HuH-7 (cell line): Measurements from ENCODE around the gene VAV3.
"Not testable (repeated sequence)": the region's sequence is repeated elsewhere in the genome, so short reads cannot be mapped to it uniquely, and the experiment has no call there.

Experiments
- DNase-seq: peaks from one replicate; pipeline ENCODE4 v3.0.0; 2011; ENCODE audit warnings: low spot score

VAV3 gene

DNA sequence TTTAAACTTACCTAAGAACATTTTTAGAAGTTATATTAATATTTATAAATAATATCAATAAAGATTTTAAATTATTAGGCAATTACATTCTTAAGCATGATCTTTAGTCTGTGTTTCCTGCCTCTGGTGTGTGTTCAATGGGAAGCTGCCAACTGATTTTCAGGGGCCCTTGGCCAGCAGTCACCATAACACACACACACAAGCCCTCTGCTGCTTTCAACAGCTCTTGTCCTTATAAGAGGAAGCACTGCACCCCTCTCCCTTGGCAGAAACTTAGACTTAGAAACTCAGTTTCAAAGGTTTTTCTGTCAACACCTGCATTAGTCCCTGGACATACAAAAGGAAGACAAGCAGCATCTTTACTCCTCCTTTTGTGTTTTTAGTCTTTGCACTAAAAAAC is 81.4 kb downstream of the VAV3 start:
- no peak for DNase-seq

DNA sequence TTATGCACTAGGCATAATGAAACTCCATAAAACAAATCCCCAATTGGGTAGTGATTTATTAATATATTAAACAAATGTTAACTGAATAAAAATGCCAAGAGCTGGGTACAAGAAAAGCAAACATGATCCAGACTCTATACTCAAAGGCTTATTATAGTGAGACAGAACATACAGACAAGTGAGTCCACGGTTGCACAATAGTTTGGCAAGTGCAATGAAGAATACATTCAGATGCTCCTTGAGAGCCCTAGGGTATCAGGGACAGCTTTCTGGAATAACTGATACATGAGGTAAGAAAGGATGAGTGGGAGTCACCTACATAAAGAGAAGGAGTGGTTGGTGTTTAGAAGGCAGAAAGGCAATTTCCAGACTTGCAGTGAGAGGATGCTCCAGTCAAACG is 85.1 kb downstream of the VAV3 start:
- DNase-seq, result no peak

DNA sequence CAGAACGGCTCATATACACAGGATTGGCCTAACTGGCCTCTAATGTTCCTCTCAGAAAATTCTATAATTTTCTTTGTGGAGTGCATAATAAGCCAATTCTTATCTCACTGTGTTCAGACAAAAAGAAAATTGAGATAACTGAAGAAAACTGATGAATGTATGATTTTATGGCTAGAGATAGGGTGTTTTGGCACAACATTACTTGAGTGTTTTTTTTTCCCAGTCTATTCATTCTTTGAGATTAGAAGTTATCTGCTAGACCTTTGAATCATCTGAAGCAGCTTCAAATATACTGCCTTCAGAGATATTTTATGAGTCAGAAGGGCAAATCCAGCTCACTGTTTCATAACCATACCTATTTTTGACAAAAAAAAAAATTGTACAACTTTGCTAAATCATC is 85.6 kb downstream of the VAV3 start:
- DNase-seq, result no peak

DNA sequence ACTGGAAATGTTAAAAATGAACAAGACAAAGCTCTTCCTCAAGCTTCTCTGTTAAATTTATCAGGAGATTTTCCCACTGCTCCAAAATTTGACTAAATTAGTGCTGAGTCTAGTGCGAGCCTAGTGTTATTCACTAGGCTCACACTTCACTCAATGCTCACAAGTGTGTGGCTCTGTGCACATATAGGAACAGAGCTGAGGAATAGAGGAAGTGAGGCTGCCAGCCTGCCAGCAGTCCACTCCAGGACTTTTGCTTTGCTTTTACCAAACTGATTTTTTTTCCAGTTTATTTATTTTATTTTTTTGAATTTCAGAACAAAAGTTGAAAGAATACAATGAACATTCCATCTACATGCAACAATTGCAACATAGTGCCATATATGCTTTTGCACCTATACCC is 87.2 kb downstream of the VAV3 start:
- no peak for DNase-seq

DNA sequence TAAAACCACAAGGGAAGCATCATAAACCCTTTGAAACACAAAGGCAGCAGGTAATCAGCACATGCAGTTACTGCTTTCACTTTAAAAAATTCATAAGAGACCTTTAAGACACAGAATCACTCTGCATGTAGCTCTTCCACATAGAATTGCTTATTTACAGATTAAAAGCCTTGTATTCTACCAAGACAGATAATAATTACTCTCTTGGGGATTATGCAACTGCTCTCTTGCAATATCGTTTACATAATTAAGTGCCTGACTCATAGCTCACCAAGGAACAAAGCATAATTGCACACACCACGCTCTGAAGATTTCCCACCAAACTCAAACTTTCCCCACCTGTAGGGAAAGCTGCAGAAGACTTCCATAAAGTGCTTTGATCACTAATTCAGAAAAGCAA is 87.9 kb downstream of the VAV3 start:
- no peak for DNase-seq

DNA sequence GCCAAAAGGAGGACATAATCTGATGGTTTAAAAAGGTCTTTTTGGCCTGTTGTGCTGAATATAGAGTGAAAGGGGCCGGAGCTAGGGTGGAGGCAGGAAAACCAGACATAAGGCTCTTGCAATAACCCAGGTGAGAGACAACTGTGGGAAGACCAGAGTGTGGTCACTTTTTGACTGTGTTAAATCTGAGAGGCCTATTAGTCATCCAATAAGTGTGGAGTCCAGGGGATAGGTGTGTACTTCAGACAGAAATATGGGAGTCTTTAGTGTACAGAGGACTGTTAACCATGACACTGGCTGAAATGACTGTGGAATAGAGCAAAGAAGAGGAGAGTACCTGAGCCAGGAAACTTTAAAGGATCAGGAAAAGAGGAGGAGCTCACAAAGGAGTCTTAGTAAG is 89.3 kb downstream of the VAV3 start:
- DNase-seq, result no peak

DNA sequence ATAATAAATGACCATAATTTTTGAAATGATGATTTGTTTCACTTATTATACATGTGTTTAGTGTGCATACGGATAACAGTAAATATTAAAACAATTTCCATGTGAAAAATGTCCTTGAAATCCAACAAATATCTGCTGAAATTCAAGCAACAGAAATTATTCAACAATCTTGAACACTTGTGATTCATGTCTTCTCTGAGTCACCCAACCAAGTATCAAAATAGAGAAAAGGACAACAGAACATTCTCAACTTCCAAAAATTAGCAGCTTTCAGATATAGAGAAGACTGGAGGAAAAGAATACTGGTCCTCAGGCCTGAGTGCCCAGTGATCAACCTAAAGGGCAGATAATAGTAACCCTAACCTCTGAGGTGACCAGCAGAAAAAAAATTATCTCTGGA is 90.8 kb downstream of the VAV3 start:
- DNase-seq, result no peak

DNA sequence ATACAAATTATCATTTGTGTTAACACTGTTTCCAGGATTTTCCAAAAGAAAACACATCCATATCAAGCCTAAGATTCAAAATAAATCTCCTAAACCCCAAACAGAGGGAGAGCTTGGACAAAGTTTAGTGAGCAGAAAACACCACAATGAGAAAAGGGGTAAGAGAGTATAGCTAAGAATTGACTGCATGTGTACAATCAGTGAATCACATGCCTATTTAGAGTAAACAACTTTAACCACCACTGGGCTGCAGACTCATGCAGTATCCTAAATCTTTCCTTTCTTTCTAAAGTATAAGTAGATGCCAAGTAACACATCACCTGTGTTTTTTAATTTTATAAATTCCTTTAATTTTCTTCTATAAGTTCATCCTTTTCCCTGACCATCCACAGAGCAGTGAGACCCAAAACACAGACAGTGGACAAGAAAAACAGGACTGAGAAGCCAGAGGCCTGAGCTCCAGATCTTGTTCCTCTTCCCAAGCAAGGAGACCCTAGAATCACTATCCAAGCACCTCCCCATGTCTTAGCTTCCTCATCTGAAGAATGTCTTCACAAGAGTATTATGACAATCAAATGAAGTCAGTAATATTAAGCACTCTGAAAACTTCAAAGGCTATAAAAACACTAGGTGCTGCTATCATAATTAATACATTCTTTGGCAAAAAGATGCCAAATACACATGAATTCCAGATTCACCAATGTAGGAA is 93.1 kb downstream of the VAV3 start:
- no peak for DNase-seq

DNA sequence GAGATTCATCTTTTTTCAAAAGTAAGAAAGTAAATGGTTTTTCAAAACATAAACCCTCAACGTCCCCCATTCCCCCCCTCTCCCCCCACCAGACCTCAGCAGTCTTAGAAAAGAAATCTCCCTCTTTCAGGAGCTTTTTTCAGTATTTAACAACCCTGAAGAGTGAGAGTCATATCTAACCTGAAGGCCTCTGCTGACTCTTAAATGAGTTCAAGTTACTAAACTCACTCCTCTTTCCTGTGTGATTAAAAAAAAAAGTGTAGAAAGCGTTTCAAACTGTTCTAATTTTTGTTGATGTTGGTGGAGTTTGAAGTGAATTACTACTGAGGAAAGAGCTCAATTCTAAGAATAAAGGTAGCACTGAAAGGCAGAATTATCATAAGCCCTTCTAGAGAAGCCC is 93.7 kb downstream of the VAV3 start:
- DNase-seq, result no peak

DNA sequence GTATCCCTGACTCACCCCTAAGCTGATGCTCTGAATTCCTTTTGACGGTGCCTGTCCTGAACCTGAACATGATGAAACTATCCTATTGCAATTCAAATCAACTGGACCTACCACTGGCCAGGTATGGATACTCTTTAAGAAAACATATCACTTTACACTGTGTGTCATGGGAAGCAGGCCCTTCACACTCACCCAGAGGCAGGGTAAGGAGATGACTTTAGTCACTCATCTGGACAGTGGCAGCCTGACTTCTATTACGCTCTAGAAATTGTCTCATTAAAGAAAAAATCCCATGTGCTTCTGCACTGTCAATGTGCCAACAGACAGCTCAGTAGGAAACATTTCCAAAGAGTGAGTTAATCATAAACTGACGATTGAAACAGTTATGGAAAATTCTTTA is 94.3 kb downstream of the VAV3 start:
- no peak for DNase-seq

DNA sequence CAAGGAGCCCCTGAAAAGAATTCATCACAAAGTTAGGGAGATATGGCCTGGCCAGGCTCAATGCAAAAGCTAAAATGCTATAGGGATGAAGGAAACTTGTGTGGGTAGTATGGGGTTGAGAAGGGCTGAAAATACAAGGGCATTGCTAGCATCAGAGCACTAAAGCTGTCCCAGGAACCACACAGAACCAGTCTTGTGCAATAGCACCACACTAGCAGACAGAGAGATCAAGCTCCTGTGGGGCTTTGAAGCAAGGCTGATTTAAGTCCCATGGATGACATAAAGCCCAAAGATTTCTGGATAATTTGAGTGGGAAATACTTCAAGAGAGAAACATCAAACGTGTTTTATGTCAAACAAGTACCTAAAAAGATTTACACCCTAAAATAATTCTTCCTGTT is 97.1 kb downstream of the VAV3 start:
- DNase-seq, result no peak

DNA sequence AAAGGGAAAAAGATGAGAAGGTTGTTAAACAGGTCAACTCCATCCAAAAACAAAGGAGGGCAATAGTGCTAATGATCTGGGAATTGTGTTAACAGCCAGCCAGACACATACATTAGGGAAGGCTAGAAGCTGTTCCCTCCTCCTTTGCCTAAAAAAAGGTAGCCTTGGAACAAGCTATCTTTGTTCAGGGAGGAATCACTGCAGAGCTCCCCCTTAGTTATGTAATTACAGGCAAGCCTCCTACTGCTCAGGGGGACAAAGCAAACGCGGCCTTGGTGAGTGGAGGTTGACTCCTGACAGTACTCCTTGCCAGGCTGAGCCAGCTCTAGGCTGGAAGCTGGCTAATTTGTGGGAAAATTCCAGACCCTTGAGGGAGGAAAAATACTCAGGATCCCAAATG is 97.6 kb downstream of the VAV3 start:
- no peak for DNase-seq

DNA sequence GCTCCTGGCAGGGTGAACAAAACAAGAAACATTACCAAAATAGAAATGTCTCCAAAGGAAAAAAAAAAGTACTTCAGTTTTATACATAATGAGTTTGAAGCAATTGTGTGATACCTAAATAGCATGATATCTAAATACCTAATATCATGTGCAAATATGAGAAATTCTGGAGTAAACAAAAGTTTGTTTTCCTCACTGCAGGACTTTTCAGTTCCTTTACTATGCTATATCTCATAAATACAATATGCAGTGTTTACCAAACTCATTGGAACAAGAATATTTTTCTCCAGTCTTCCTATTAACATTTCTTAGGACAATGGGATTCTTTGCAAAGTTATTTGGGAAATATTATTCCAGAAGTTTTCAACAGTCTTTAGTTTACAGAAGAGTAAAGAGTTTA is 98.1 kb downstream of the VAV3 start:
- no peak for DNase-seq

DNA sequence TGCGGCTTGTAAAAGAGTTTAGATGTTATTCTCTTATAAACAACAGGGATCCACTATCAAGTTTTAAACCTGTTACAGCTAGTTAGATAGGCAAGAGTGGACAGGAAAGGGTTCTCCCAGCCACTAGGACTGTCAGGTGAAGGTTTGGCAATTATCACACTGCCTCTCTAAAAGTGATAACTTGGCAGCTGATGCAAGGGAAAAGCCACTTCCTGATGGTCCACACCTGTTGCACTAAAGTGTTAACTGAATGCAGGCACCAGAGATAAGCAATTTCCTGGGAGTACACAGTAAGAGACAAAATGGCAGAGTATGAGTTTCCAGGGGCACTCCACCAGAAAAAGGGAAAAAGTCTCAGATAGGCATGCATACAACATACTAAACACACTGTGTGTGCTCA is 99.4 kb downstream of the VAV3 start:
- no peak for DNase-seq

DNA sequence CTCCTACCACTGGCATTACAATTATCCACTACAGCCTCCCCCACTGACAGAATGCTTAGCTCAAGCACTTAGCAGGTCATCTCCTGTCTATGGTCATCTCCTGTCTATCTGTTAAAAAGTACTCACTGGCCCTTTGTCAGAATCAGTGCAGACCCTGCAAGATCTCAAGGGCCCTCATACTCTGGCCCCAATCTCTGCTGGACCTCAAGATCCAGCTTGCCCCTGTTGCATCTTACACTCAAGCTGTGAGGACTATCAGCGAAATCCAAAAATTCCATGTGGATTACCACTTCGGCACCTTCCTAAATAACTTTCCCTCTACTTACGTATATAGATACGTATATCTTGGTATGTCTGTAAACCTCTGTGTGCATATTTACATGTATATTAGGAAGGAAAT is 101.6 kb downstream of the VAV3 start:
- DNase-seq, result no peak

DNA sequence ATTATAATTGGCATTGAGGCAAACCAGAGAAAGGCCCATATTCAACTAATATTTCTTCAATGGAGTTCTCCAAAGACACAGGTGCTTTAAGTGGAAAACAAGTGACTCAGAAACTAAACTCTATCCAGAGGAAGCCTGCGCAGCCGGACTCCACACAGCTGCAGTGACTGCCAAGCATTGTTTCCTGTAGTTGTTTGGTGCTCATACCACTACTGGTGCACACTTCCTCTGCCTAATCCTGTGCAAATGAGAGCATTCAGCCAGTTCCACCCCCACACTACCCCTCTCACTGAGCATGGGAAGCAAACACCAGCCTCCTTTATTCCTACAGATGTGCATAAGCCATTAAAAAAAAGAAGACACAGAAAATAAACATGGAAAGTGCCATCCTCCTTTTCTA is 102.9 kb downstream of the VAV3 start:
- no peak for DNase-seq

DNA sequence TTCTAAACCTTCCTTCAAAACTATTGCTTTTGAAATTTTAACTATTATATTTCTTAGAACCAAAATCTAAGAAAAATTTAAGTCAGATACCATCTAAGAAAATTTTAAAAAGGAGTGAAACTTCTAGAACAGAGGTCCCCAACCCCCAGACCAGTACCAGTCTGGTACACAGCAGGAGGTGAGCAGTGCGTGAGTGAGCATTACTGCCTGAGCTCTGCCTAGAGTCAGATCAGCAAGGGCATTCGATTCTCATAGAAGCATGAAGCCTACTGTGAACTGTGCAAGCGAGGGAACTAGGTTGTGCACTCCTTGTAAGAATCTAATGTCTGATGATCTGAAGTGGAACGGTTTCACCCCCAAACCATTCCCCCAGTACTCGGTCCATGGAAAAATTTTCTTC is 106.7 kb downstream of the VAV3 start:
- DNase-seq, result no peak

DNA sequence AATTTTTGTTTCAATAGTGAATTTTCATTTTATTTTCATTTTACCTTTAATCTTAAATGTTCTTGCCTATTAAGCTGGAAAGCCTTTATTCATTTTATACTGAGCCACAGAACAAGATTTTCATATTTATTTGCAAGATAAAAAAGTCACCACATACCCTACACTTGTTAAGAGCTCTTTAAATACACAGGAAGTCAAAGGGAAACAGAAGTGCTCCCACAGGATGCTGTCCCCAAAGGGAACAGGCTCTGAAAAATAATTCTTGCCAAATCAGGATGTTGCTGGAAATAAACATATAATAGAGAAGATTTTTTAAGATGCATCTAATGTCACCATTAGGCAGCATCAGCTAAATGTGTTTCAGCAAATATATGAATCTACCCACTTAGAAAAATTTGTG is 113.6 kb downstream of the VAV3 start:
- no peak for DNase-seq

DNA sequence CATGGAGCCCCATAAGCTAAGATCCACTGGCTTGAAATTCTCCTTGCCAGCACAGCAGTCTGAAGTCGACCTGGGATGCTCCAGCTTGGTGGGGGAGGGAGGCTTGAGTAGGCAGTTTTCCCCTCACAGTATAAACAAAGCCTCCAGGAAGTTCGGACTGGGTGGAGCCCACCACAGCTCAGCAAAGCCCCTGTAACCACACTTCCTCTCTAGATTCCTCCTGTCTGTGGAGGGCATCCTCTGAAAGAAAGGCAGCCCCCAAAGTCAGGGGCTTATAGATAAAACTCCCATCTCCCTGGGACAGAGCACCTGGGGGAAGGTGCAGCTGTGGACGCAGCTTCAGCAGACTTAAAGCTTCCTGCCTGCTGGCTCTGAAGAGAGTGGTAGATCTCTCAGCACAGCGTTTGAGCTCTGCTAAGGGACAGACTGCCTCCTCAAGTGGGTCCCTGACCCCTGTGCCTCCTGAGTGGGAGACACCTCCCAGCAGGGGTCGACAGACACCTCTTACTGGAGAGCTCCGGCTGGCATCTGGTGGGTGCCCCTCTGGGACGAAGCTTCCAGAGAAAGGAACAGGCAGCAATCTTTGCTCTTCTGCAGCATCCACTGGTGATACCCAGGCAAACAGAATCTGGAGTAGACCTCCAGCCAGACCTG is 120.3 kb downstream of the VAV3 start:
- not testable (repeated sequence) for DNase-seq

DNA sequence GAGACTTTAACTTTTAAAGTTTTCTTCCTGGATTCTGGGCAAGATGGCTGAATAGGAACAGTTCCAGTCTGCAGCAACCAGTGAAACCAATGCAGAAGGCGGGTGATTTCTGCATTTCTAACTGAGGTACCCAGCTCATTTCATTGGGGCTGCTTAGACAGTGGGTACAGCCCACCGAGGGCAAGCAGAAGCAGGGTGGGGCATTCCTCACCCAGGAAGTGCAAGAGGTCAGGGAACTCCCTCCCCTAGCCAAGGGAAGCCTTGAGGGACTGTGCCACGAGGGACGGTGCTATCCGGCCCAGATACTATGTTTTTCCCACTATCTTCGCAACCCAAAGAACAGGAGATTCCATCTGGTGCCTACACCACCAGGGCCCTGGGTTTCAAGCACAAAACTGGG is 121.0 kb downstream of the VAV3 start:
- DNase-seq, result no peak

DNA sequence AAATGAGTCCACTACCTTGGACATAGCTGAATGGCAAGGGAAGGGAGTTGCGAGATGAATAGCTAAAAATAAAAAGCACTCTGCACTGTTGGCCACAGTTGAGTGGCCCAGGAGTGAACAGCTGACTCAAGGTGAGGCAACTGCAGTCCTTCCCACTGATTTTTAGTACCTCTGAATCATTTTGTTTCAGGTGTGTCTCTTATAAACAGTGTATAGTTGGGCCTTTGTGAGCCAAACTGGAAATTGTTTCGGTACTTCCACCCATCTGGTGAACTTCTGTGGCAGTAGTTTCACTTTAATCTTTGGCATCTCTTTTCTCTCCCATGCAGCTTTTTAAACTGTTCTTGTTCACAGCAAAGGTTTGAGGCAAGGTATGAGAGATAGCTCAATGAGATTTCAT is 122.7 kb downstream of the VAV3 start:
- DNase-seq, result no peak

DNA sequence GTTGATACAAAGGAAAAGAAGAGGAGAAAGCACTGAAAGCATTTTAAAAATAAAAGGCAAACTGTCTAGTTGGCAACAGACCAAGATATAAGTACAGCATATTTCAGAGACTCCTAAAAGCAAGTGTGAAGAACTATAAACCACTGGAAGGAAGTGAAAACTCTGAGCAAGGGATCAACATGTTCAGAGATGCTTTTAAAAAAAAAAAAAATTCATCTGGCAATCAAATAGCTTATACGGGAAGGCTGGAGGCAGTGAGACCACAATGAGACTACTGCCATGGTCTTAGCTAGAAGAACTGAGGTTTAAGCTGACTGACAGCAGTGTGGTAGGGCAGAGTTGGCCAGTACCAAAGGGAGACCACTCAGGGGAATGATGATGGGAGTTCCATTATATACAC is 124.3 kb downstream of the VAV3 start:
- no peak for DNase-seq

DNA sequence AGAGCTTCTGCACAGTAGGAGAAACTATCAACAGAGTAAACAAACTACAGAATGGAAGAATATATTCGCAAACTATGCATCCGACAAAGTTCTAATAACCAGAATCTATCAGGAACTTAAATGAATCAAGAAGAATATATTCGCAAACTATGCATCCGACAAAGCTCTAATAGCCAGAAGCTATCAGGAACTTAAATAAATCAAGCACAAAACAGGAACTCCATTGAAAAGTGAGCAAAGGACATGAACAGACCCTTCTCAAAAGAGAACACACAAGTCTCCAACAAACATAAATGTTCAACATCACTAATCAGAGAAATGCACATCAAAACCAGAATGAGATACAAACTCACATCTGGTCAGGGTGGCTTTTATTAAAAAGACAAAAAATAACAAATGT is 126.9 kb downstream of the VAV3 start:
- DNase-seq, result no peak

DNA sequence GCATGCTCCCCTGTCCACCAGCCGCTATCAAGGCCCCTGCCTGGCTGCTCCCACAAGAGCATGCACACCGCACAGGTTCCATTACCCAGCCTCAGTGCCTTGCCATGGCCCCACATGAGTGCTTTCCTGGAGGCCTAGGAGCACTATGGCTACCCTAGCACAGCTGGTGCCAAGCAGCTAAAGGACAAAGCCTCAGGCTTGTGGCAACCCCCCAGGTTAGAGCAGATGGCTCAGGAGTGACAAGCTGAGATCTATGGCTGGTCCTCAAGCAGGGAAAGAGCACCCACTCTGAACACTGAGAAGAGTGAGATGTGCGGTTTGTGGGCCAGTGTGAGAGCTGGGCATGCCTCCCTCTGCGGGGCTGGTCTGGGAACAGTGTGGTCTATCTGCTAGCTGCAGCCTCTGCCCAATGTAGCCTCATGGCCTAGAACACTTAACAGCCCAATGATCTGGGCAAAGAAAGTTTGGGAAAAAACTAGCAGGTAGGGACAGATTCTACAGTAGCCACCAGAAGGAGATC is 129.8 kb downstream of the VAV3 start:
- DNase-seq, result no peak
